HepG2 (cell line): Measurements from ENCODE around the gene ALPK1. TPM values are rescaled to one million over a fixed set of nuclear protein-coding genes. Genes with fewer than 3 reads are reported as not detected.
A peak's percentile ranks its signal among the peaks of the same experiment; 100 is the strongest.

Source experiments
- ELF3 ChIP-seq: IDR thresholded peaks from 2 replicates; pipeline ENCODE4 v1.6.1; 2016; ENCODE audit warnings: missing genetic modification reagents, missing compliant biosample characterization
- LRRFIP1 ChIP-seq: sonication (generic); formaldehyde crosslinking; conservative IDR thresholded peaks from 2 replicates; pipeline ENCODE4 v1.4.0; 2020; ENCODE audit warnings: missing genetic modification reagents
- NR2F2 ChIP-seq: IDR thresholded peaks from 2 replicates; pipeline ENCODE4 v1.6.1; 2012; ENCODE audit warnings: low read depth, inconsistent platforms, borderline replicate concordance
- RARA ChIP-seq: IDR thresholded peaks from 2 replicates; pipeline ENCODE4 v1.6.1; 2016; ENCODE audit warnings: missing genetic modification reagents, missing compliant biosample characterization
- ZBTB34 ChIP-seq: sonication (generic); formaldehyde crosslinking; IDR thresholded peaks from 2 replicates; pipeline ENCODE4 v1.8.0; 2022; ENCODE audit warnings: mild to moderate bottlenecking, missing genetic modification reagents
- ZNF251 ChIP-seq: sonication (generic); formaldehyde crosslinking; IDR thresholded peaks from 2 replicates; pipeline ENCODE4 v1.9.0; 2021; ENCODE audit warnings: mild to moderate bottlenecking, missing genetic modification reagents
- ZNF503 ChIP-seq: sonication (generic); formaldehyde crosslinking; IDR thresholded peaks from 2 replicates; pipeline ENCODE4 v1.4.0; 2020; ENCODE audit warnings: missing genetic modification reagents
- ZNF724P ChIP-seq: sonication (generic); formaldehyde crosslinking; IDR thresholded peaks from 2 replicates; pipeline ENCODE4 v1.8.0; 2022; ENCODE audit warnings: missing genetic modification reagents, borderline replicate concordance
- polyA plus RNA-seq, 8 experiments: library from polyadenylated mRNA; depleted of rRNA in 3 of 8; stranded (reverse) in 7 of 8; unstranded in 1 of 8; fragments of >200 nt; fragmentation: Illumina TruSeq in 4 of 8; extraction: Trizol in 4 of 8; gene quantifications; 2 replicates each; pipeline versions ENCODE4 v1.2.1 to v1.2.3, GENCODE V29; 2011 to 2016; ENCODE audit warnings: low read depth in 4 of 8, missing spikeins in 1 of 8, mixed read lengths in 1 of 8; ENCODE audit not compliant: insufficient read depth in 1 of 8
- total RNA-seq, 5 experiments: library from RNA; depleted of rRNA; stranded (reverse); fragments of >200 nt; fragmentation: Illumina TruSeq; extraction: Trizol; gene quantifications; 2 replicates each; pipeline ENCODE4 v1.2.3, GENCODE V29; 2016; ENCODE audit warnings: low read depth in 1 of 5
- TF ChIP-seq, protein P1 (sequence below): sonication (generic); formaldehyde crosslinking; IDR thresholded peaks from 2 replicates; pipeline ENCODE4 v1.4.0; 2020; ENCODE audit warnings: missing genetic modification reagents
- TF ChIP-seq, protein P2 (sequence below), 2 experiments: fragments of 450-650 bp in 1 of 2; sonication (generic) in 1 of 2; formaldehyde crosslinking in 1 of 2; IDR thresholded peaks; 2 replicates each; pipeline versions ENCODE4 v1.6.1 to v1.8.0; 2016 to 2022; ENCODE audit warnings: antibody characterized with exemption in 1 of 2, mild to moderate bottlenecking in 1 of 2, missing genetic modification reagents in 1 of 2

ALPK1 gene
- total and polyA plus RNA-seq, 2 of the 13 experiments (the other 11 are each of a cell fraction or from before 2014, with no cell fraction given): 0.61 to 1.3 TPM

- TF ChIP-seq LRRFIP1 (no peak), ZBTB34 (CRISPR knock-in tag) (peak; percentile 34; the same call in 1 of the 2 replicates), ELF3 (CRISPR knock-in tag) (0 out of 2 replicates have a peak, but pooled peaks have one; percentile 32), NR2F2 (peak; percentile 83), ZNF724P (no peak), RARA (CRISPR knock-in tag) (peak; percentile 50; the same call in 1 of the 2 replicates), ZNF251 (CRISPR knock-in tag) (no peak), ZNF503 (CRISPR knock-in tag) (no peak)
- TF ChIP-seq, protein P1, sequence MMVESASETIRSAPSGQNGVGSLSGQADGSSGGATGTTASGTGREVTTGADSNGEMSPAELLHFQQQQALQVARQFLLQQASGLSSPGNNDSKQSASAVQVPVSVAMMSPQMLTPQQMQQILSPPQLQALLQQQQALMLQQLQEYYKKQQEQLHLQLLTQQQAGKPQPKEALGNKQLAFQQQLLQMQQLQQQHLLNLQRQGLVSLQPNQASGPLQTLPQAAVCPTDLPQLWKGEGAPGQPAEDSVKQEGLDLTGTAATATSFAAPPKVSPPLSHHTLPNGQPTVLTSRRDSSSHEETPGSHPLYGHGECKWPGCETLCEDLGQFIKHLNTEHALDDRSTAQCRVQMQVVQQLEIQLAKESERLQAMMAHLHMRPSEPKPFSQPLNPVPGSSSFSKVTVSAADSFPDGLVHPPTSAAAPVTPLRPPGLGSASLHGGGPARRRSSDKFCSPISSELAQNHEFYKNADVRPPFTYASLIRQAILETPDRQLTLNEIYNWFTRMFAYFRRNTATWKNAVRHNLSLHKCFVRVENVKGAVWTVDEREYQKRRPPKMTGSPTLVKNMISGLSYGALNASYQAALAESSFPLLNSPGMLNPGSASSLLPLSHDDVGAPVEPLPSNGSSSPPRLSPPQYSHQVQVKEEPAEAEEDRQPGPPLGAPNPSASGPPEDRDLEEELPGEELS (CRISPR knock-in tag): peak; percentile 56
- TF ChIP-seq, protein P2, sequence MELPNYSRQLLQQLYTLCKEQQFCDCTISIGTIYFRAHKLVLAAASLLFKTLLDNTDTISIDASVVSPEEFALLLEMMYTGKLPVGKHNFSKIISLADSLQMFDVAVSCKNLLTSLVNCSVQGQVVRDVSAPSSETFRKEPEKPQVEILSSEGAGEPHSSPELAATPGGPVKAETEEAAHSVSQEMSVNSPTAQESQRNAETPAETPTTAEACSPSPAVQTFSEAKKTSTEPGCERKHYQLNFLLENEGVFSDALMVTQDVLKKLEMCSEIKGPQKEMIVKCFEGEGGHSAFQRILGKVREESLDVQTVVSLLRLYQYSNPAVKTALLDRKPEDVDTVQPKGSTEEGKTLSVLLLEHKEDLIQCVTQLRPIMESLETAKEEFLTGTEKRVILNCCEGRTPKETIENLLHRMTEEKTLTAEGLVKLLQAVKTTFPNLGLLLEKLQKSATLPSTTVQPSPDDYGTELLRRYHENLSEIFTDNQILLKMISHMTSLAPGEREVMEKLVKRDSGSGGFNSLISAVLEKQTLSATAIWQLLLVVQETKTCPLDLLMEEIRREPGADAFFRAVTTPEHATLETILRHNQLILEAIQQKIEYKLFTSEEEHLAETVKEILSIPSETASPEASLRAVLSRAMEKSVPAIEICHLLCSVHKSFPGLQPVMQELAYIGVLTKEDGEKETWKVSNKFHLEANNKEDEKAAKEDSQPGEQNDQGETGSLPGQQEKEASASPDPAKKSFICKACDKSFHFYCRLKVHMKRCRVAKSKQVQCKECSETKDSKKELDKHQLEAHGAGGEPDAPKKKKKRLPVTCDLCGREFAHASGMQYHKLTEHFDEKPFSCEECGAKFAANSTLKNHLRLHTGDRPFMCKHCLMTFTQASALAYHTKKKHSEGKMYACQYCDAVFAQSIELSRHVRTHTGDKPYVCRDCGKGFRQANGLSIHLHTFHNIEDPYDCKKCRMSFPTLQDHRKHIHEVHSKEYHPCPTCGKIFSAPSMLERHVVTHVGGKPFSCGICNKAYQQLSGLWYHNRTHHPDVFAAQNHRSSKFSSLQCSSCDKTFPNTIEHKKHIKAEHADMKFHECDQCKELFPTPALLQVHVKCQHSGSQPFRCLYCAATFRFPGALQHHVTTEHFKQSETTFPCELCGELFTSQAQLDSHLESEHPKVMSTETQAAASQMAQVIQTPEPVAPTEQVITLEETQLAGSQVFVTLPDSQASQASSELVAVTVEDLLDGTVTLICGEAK (IDR thresholded peaks at IDR 0.05): no peak
- TF ChIP-seq, protein P2 (CRISPR knock-in tag; IDR thresholded peaks at IDR 0.05): no peak
Measured at GRCh38 chr4:112282860-112283667, 14.1 kb upstream of the ALPK1 start (continued).
